NAMALWA (cell line): Measurements from ENCODE around the gene ZDHHC6.
"Not testable (repeated sequence)": the region's sequence is repeated elsewhere in the genome, so short reads cannot be mapped to it uniquely, and the experiment has no call there.

Source experiments
- DNase-seq: peaks from one replicate; pipeline ENCODE4 v3.0.0-alpha.2; 2015; ENCODE audit warnings: low spot score

ZDHHC6 gene

DNA sequence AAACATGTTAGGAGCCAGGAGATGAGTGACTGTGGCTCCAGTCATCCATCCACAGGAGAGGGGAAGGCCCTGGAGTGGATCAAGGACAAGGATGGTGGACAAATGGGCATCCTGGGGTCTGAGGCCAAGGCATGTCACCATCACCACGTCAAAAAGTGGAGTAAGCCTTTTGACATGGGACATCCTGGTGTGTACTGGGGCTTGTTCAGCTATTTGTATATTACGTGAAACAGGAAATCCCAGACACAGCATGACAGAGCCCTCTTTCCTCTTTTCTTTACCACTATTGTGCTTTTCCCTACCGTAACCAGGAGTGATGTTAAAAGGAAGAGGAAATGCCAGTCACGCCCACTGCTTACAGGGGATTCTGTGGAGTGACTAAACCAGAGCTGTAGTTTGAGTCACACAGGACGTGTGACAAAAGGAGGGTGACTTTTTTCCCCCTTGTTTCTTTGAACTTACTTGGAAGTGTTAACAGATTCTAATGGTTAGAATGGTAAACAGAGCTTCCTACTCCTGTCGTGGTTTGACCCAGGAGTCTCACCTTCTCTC lies 57.4 kb downstream of the ZDHHC6 start:
- no peak for DNase-seq

DNA sequence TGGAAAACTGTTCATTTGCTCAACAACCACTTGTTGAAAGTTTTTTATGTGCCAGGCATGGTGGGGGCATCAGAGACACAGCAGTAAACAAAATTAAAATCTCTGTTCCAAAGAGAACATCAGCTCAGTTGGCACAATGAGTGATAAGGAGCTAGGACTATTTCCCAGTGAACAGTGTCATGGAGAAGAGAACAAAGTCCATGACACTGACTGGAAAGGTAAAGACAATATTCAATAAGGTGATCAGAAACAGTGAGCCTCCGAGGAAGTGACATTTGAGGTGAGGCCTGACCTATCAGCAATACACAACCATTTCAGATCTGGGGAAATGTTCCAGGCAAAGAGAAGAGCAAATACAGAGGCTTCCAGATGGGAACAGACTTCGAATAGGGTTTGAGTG lies 58.2 kb downstream of the ZDHHC6 start:
- no peak for DNase-seq

DNA sequence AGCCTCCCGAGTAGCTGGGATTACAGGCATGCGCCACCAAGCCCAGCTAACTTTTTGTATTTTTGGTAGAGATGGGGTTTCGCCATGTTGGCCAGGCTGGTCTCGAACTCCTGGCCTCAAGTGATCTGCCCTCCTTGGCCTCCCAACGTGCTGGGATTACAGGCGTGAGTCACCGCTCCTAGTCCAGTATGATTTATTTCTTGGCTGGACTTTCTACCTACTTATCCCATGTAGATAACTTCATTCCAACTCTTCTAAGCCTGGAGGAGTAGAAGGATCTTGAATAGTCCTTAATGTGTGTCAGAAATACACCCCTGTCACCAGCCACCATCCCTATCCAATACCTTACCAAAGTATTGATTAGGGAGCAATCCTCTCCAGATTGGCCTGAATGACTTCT lies 58.7 kb downstream of the ZDHHC6 start:
- not testable (repeated sequence) for DNase-seq

DNA sequence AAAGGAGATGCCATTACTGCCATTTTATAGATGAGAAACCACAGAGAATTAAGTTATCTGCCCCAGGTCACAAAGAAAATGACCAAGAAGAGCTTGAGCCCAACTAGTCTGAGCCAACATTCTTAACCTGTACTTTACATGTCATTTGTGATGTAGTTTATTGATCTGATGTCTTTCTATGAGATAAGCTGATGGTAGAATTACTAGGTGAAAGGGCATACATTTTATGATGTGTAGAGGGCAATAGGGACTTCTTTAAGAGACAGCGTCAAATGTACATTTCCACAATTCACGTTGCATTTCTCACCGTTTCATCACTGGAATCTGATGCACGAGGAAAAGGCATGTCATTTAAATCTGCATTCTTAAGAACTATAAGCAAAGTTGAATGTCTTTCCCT lies 61.5 kb downstream of the ZDHHC6 start:
- DNase-seq: no peak

DNA sequence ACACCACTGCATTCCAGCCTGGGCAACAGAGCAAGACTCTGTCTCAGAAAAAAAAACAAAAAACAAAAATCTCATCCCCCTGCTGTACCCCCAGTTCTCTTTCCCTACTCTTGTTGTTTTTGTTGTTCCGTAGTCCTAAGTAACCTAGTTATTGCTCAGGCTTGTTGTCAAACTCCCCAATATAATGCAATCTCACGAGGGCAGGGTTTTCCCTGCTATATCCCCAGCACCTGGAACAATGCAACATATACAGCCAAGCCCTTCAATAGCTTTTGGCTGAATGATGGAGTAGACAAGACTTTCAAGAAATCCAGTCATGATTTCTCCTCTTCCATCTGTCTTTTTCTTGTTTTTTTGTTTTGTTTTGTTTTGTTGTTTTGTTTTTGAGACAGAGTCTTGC lies 62.6 kb downstream of the ZDHHC6 start:
- DNase-seq: no peak

DNA sequence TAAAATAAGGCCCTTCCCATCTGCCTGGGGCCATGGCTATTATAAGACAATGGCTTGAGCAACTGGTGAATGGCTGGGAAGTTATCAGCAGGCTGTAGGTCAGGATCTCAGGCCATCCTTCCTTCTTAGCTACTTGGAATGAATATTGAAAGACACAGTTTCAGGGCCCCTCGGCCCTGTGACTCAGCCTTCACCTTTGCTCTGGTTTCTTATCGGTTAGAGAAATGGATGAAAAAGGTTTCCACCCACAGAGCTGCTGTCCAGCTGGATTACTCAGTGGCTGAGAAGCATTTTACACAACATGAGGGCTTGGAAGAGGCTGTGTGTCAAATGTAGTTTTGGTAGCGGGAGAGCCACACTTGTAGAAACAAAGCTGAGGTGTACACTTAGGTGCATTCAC lies 63.4 kb downstream of the ZDHHC6 start:
- no peak for DNase-seq

DNA sequence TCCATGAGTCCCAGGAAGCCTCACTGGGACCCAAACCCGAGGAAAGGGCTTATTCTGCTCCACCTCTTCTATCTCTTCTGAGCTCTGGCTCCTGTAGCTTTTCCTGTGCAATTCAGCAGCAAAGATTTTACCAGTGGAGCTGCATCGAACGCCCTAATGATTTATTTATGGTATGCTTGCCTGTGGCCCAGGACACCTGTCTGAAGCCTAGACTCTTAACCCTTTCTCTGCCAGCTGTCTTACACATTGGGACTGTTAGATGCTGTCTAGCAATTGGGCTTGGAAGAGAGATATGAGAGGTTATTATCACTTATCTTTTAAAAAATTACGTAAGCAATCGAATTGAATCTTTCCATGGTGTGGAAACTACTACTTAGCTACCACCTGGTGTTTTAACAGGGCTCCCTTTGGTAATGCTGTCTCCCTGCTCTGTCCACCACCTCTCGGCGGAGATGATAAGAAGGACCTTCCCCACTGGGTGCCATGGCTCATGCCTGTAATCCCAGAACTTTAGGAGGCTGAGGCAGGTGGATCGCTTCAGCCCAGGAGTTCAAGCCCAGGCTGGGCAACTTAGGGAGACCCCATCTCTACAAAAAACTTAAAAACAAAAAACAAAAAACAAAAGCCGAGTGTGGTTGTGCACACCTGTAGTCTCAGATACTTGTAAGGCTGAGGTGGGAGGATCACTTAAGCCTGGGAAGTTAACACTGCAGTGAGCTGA lies 64.0 kb downstream of the ZDHHC6 start:
- no peak for DNase-seq
